ENCODE measurements around the gene ARIH2. TPM values are rescaled to one million over a fixed set of nuclear protein-coding genes. Genes with fewer than 3 reads are reported as not detected.

ARIH2 gene
- total and polyA plus RNA-seq, 2 donors (not counting 3 experiments of a cell fraction or from before 2014, with no cell fraction given) = 59.7 to 85.5 TPM

GRCh38 chr3:49022688-49023171 lies 104.1 kb downstream of the ARIH2 start:
- dilution Hi-C loops (cut with MboI; ENCODE audit: extremely low pct_ligation_motif_present, low sequenced_read_pairs) (no loop called here), intact Hi-C loops (cut with micrococcal nuclease) (loop anchor here (1.0 kb wide), 1 partner anchor 175 kb away; the partner anchor contains the start of gene PRKAR2A)
- TF ChIP-seq POLR2A (IDR thresholded peaks at IDR 0.05; ENCODE audit: low read depth, low read length) (no peak), JUN (IDR thresholded peaks at IDR 0.05; ENCODE audit: borderline replicate concordance, insufficient read depth, insufficient read length, low read depth) (no peak), FOS (IDR thresholded peaks at IDR 0.05; ENCODE audit: borderline replicate concordance, insufficient read depth, low read length) (no peak), POLR2AphosphoS5 (IDR thresholded peaks at IDR 0.05; ENCODE audit: insufficient read depth, low read depth, low read length) (no peak), EZH2 (IDR thresholded peaks at IDR 0.05; ENCODE audit: borderline replicate concordance, low read depth, low read length, severe bottlenecking) (no peak), GATA2 (IDR thresholded peaks at IDR 0.05; ENCODE audit: insufficient read depth, insufficient read length, low read depth, low read length) (no peak), CTCF (IDR thresholded peaks at IDR 0.05; ENCODE audit: extremely low read depth in 1 of 2, insufficient read depth in 1 of 2, low read depth in 1 of 2, low read length in 2 of 2) (no peak)
- CTCF ChIA-PET = interaction anchor here (0.9 to 8.3 kb wide), 9 partner anchors 9 to 426 kb away, joined by 3 to 127 read pairs (median 6); partner anchors contain the start of genes P4HTM, QRICH1, USP19 and WDR6
- no peaks in the 10 kb centered on the region for H3K9me1 ChIP-seq (replicated peaks; ENCODE audit: control insufficient read depth, extremely low read depth, insufficient read depth, low read length)
- no peak overlapping the region for H2AFZ ChIP-seq (ENCODE audit: low read depth, low read length)
- peak overlapping the region; percentile 96 for H3K9ac ChIP-seq (replicated peaks; ENCODE audit: extremely low read depth, insufficient read depth, low read length)
- no peaks in the 10 kb centered on the region for H4K20me1 ChIP-seq (replicated peaks; ENCODE audit: control insufficient read depth, extremely low read depth, insufficient read depth, low read length)
- H3K9me3 ChIP-seq (replicated peaks; ENCODE audit: control insufficient read depth, insufficient read depth, low read length) = no peaks in the 10 kb centered on the region
- H3K4me3 ChIP-seq (replicated peaks in 1 of 3; ENCODE audit: insufficient read depth in 1 of 3, low read depth in 1 of 3, low read length in 3 of 3) = peak overlapping the region; percentile 39 to 59 (median 57)
- FAIRE-seq (no peak), DNase-seq (ENCODE audit: low read depth, low spot score) (no peak)
- H3K27ac ChIP-seq (ENCODE audit: insufficient read depth, low read depth, low read length) = peak overlapping the region; percentile 95
- no peaks in the 10 kb centered on the region for H3K27me3 ChIP-seq (ENCODE audit: control insufficient read depth in 2 of 2, insufficient read depth in 2 of 2, low read length in 2 of 2)
- peaks cover 43% of the 10 kb centered on the region for H3K79me2 ChIP-seq (ENCODE audit: control insufficient read depth, insufficient read depth, low read length)
- peaks cover 25% of the 10 kb centered on the region for H3K4me1 ChIP-seq (ENCODE audit: control insufficient read depth, extremely low read depth, insufficient read depth, low read length)
- no TSS peak for BruUV-seq (replicated peaks)
- peak overlapping the region; percentile 85 for H3K4me2 ChIP-seq (ENCODE audit: insufficient read depth, low read length)
- H3K36me3 ChIP-seq (ENCODE audit: control insufficient read depth in 2 of 2, extremely low read depth in 1 of 2, insufficient read depth in 2 of 2, low read length in 2 of 2) = peaks cover 13 to 27% of the 10 kb centered on the region in 2 experiments
- POLR2A ChIA-PET = interaction anchor here (0.6 to 3.8 kb wide), 6 partner anchors 9 to 507 kb away, joined by 4 to 19 read pairs (median 6); partner anchors contain the start of genes QRICH1 and WDR6

Data from endothelial cell of umbilical vein (primary cell).